Measurements from ENCODE around the gene SGTB. TPM values are rescaled to one million over a fixed set of nuclear protein-coding genes. Genes with fewer than 3 reads are reported as not detected.
"Not testable (repeated sequence)": the region's sequence is repeated elsewhere in the genome, so short reads cannot be mapped to it uniquely, and the experiment has no call there.

Gene SGTB
- total RNA-seq, 1 experiment from 2014 or later: 9.8 TPM

GRCh38 chr5:65682148-65682547, 39.8 kb downstream of the SGTB start:
- Histone ChIP-seq H3K4me1 (replicated peaks; ENCODE audit: insufficient read depth) (no peaks in the 10 kb centered on the region), H3K27me3 (ENCODE audit: insufficient read depth, low read depth) (no peaks in the 10 kb centered on the region), H3K27ac (no peak overlapping the region), H4K20me1 (ENCODE audit: insufficient read depth) (no peaks in the 10 kb centered on the region), H3K9me3 (ENCODE audit: insufficient read depth, low read depth) (no peaks in the 10 kb centered on the region), H3K4me3 (no peak overlapping the region), H3K79me2 (ENCODE audit: low read depth) (no peaks in the 10 kb centered on the region), H3K36me3 (ENCODE audit: low read depth) (no peaks in the 10 kb centered on the region), H3K9me2 (ENCODE audit: insufficient read depth) (no peaks in the 10 kb centered on the region), H2AFZ (no peak overlapping the region), H3K4me2 (no peak overlapping the region), H3F3A (ENCODE audit: insufficient read depth, low read depth) (no peaks in the 10 kb centered on the region)
- no TSS peak for BruUV-seq (replicated peaks)
- TF ChIP-seq EZH2 (IDR thresholded peaks at IDR 0.05; ENCODE audit: low read depth) (no peak), CTCF (conservative IDR thresholded peaks at IDR 0.05) (no peak)
- POLR2A ChIA-PET (ENCODE audit: unreplicated experiment): no interaction called here
- intact Hi-C loops (cut with micrococcal nuclease; ENCODE audit: unreplicated experiment): no loop called here
- DNase-seq: no peak
- CTCF ChIA-PET: no interaction called here

- H3K79me2 ChIP-seq (ENCODE audit: low read depth); BruUV-seq (replicated peaks); intact Hi-C loops (cut with micrococcal nuclease; ENCODE audit: unreplicated experiment); H3K27me3 ChIP-seq (ENCODE audit: insufficient read depth, low read depth); H4K20me1 ChIP-seq (ENCODE audit: insufficient read depth); H3K4me2 ChIP-seq; H3K4me1 ChIP-seq (replicated peaks; ENCODE audit: insufficient read depth); H3F3A ChIP-seq (ENCODE audit: insufficient read depth, low read depth); DNase-seq; H2AFZ ChIP-seq; H3K36me3 ChIP-seq (ENCODE audit: low read depth); H3K4me3 ChIP-seq; H3K9me2 ChIP-seq (ENCODE audit: insufficient read depth); POLR2A ChIA-PET (ENCODE audit: unreplicated experiment); H3K27ac ChIP-seq; H3K9me3 ChIP-seq (ENCODE audit: insufficient read depth, low read depth): not testable (repeated sequence)
- CTCF ChIA-PET: interaction anchor here (0.7 kb wide), 1 partner anchor 478 kb away, joined by 3 read pairs; no protein-coding TSS in a partner anchor
These were observed 45.9 kb downstream of the SGTB start for GRCh38 chr5:65676056-65676455.

- intact Hi-C loops (cut with micrococcal nuclease; ENCODE audit: unreplicated experiment): no loop called here
- no peaks in the 10 kb centered on the region for H3K9me3 ChIP-seq (ENCODE audit: insufficient read depth, low read depth)
- H3K79me2 ChIP-seq (ENCODE audit: low read depth): no peaks in the 10 kb centered on the region
- H3K4me3 ChIP-seq: no peak overlapping the region
- no peak overlapping the region for H3K4me2 ChIP-seq
- ChIA-PET CTCF (no interaction called here), POLR2A (ENCODE audit: unreplicated experiment) (no interaction called here)
- no peak overlapping the region for H2AFZ ChIP-seq
- no TSS peak for BruUV-seq (replicated peaks)
- no peaks in the 10 kb centered on the region for H3K9me2 ChIP-seq (ENCODE audit: insufficient read depth)
- DNase-seq: no peak
- no peak overlapping the region for H3K27ac ChIP-seq
- no peaks in the 10 kb centered on the region for H3K36me3 ChIP-seq (ENCODE audit: low read depth)
- TF ChIP-seq EZH2 (IDR thresholded peaks at IDR 0.05; ENCODE audit: low read depth) (no peak), CTCF (conservative IDR thresholded peaks at IDR 0.05) (no peak)
- no peaks in the 10 kb centered on the region for H3F3A ChIP-seq (ENCODE audit: insufficient read depth, low read depth)
- H3K4me1 ChIP-seq (replicated peaks; ENCODE audit: insufficient read depth): 0 out of 2 replicates have a peak, but pooled peaks cover 5% of the 10 kb centered on the region
- no peaks in the 10 kb centered on the region for H3K27me3 ChIP-seq (ENCODE audit: insufficient read depth, low read depth)
- H4K20me1 ChIP-seq (ENCODE audit: insufficient read depth): no peaks in the 10 kb centered on the region
These were observed 47.2 kb downstream of the SGTB start for GRCh38 chr5:65674749-65675148.

- CTCF ChIA-PET: no interaction called here
These were observed 49.1 kb downstream of the SGTB start for GRCh38 chr5:65672796-65673195.

More at GRCh38 chr5:65672796-65673195, 49.1 kb downstream of the SGTB start:
- no peaks in the 10 kb centered on the region for H3K27me3 ChIP-seq (ENCODE audit: insufficient read depth, low read depth)
- H3K36me3 ChIP-seq (ENCODE audit: low read depth): no peaks in the 10 kb centered on the region
- no peak overlapping the region for H2AFZ ChIP-seq
- intact Hi-C loops (cut with micrococcal nuclease; ENCODE audit: unreplicated experiment): no loop called here
- 0 out of 2 replicates have a peak, but pooled peaks cover 5% of the 10 kb centered on the region for H3K4me1 ChIP-seq (replicated peaks; ENCODE audit: insufficient read depth)
- no peaks in the 10 kb centered on the region for H4K20me1 ChIP-seq (ENCODE audit: insufficient read depth)
- no TSS peak for BruUV-seq (replicated peaks)
- no peak for TF ChIP-seq EZH2 (IDR thresholded peaks at IDR 0.05; ENCODE audit: low read depth)
- no peak for TF ChIP-seq CTCF (conservative IDR thresholded peaks at IDR 0.05)
- no peak overlapping the region for H3K4me2 ChIP-seq
- H3K27ac ChIP-seq: no peak overlapping the region
- peak in 1 of 2 experiments; percentile 59 for DNase-seq
- H3K9me3 ChIP-seq (ENCODE audit: insufficient read depth, low read depth): no peaks in the 10 kb centered on the region
- no peaks in the 10 kb centered on the region for H3F3A ChIP-seq (ENCODE audit: insufficient read depth, low read depth)
- POLR2A ChIA-PET (ENCODE audit: unreplicated experiment): no interaction called here
- H3K79me2 ChIP-seq (ENCODE audit: low read depth): no peaks in the 10 kb centered on the region
- no peak overlapping the region for H3K4me3 ChIP-seq
- H3K9me2 ChIP-seq (ENCODE audit: insufficient read depth): no peaks in the 10 kb centered on the region
